Caco-2 (cell line): ENCODE results near the gene NPLOC4. TPM values are rescaled to one million over a fixed set of nuclear protein-coding genes. Genes with fewer than 3 reads are reported as not detected.

ENCODE experiments used
- BruUV-seq: library from RNA; stranded (reverse); fragments of 400-500 nt; replicated peaks from 2 replicates; lab custom pipeline; 2021; lab: Mats Ljungman, UMichigan
- CTCF ChIA-PET: fragments of 300-600 bp; sonication (Branson Sonifier 250); formaldehyde crosslinking; loops from one replicate; lab custom pipeline; 2022; ENCODE audit warnings: antibody characterized with exemption; lab: Charles Lee
- POLR2A ChIA-PET: fragments of 300-600 bp; sonication (Branson Sonifier 250); formaldehyde crosslinking; loops from one replicate; lab custom pipeline; 2022; ENCODE audit warnings: antibody characterized with exemption; lab: Charles Lee
- DNase-seq, 2 experiments: peaks; one replicate each; pipeline versions ENCODE4 v3.0.0 to v3.0.0-alpha.2; 2020 to 2022
- H3K27me3 ChIP-seq: replicated peaks from 2 replicates; pipeline ENCODE4 v1.6.0; 2011; ENCODE audit warnings: low read length; ENCODE audit not compliant: control insufficient read depth, insufficient read depth
- H3K36me3 ChIP-seq: 2 replicates; pipeline ENCODE4 v1.5.1; 2011; ENCODE audit warnings: low read length; ENCODE audit not compliant: control insufficient read depth, insufficient read depth
- H3K4me1 ChIP-seq: fragments of 250-450 bp; sonication (Bioruptor Pico); 2 replicates; pipeline ENCODE4 v1.5.1; 2020; ENCODE audit warnings: mild to moderate bottlenecking
- H3K4me3 ChIP-seq: 2 replicates; pipeline ENCODE4 v1.5.1; 2011; ENCODE audit warnings: low read depth, mild to moderate bottlenecking, control low read depth, low read length
- H3K9me3 ChIP-seq: fragments of 250-450 bp; sonication (Bioruptor Pico); 2 replicates; pipeline ENCODE4 v1.5.1; 2020; ENCODE audit warnings: mild to moderate bottlenecking, moderate library complexity
- H3K27ac Mint-ChIP-seq: one replicate; pipeline ENCODE4 v1.8.0; 2022; ENCODE audit warnings: mixed read lengths; ENCODE audit not compliant: unreplicated experiment
- H3K27me3 Mint-ChIP-seq: one replicate; pipeline ENCODE4 v1.8.0; 2022; ENCODE audit warnings: mixed read lengths; ENCODE audit not compliant: insufficient read depth, unreplicated experiment
- H3K36me3 Mint-ChIP-seq: one replicate; pipeline ENCODE4 v1.8.0; 2022; ENCODE audit warnings: mild to moderate bottlenecking, mixed read lengths; ENCODE audit not compliant: insufficient read depth, unreplicated experiment
- H3K4me1 Mint-ChIP-seq: one replicate; pipeline ENCODE4 v1.8.0; 2022; ENCODE audit warnings: low read depth, mixed read lengths; ENCODE audit not compliant: unreplicated experiment
- H3K4me3 Mint-ChIP-seq: one replicate; pipeline ENCODE4 v1.8.0; 2022; ENCODE audit warnings: mild to moderate bottlenecking, moderate library complexity, mixed read lengths; ENCODE audit not compliant: unreplicated experiment
- H3K9me3 Mint-ChIP-seq: one replicate; pipeline ENCODE4 v1.8.0; 2022; ENCODE audit warnings: mixed read lengths; ENCODE audit not compliant: unreplicated experiment
- intact Hi-C: fragments of 100-400 bp; cut with micrococcal nuclease; formaldehyde crosslinking; loops from one replicate; pipeline ENCODE4 v1.10.0; 2022; ENCODE audit not compliant: unreplicated experiment
- total RNA-seq: library from RNA; stranded (reverse); gene quantifications from 2 replicates; pipeline ENCODE4 v1.2.3, GENCODE V29; 2022
- TF ChIP-seq, protein P1 (sequence below), 2 experiments: fragments of 200-600 bp in 1 of 2; IDR thresholded peaks; 1 replicate in 1 of 2; 2 replicates in 1 of 2; pipeline versions ENCODE4 v1.5.1 to v1.8.0; 2011 to 2022; ENCODE audit warnings: antibody characterized with exemption in 1 of 2, control low read depth in 1 of 2, inconsistent platforms in 1 of 2, low read depth in 1 of 2, low read length in 1 of 2, mild to moderate bottlenecking in 1 of 2, moderate library complexity in 1 of 2; ENCODE audit not compliant: insufficient read depth in 1 of 2, severe bottlenecking in 1 of 2, unreplicated experiment in 1 of 2

NPLOC4 gene
- total RNA-seq, 1 experiment from 2014 or later: 139 TPM

DNA sequence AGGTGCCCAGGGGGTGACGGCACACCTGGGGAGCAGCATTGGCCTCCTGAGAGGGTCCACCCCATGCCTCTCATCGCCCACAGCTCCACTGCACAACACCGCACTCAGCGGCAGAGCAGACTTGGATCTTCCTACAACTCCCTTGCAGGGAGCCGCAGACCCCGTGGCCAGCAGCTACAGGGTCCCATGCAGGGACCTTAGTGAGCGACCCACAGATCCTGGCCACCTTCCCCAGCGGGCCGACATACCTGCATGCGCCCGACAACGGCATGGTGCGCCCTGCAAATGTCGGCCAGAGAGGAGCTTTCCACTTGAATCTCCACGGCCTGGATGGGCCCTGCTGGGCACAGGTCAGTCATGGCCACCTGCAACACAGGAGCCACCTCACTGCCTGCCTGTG lies 93.2 kb downstream of the NPLOC4 start:
- H3K4me1 Mint-ChIP-seq: no peaks in the 10 kb centered on the region
- POLR2A ChIA-PET: interaction anchor here (0.9 kb wide), 1 partner anchor 9 kb away, joined by 4 read pairs; the partner anchor contains the start of gene FAAP100
- Histone ChIP-seq H3K9me3 (no peaks in the 10 kb centered on the region), H3K4me3 (no peak overlapping the region), H3K27me3 (no peaks in the 10 kb centered on the region), H3K4me1 (no peaks in the 10 kb centered on the region), H3K36me3 (peaks cover 1% of the 10 kb centered on the region)
- H3K9me3 Mint-ChIP-seq: no peaks in the 10 kb centered on the region
- DNase-seq: no peak
- no peaks in the 10 kb centered on the region for H3K27me3 Mint-ChIP-seq
- CTCF ChIA-PET: no interaction called here
- no peak overlapping the region for H3K4me3 Mint-ChIP-seq
- peaks cover 38% of the 10 kb centered on the region for H3K36me3 Mint-ChIP-seq
- BruUV-seq: no TSS peak
- TF ChIP-seq, protein P1, sequence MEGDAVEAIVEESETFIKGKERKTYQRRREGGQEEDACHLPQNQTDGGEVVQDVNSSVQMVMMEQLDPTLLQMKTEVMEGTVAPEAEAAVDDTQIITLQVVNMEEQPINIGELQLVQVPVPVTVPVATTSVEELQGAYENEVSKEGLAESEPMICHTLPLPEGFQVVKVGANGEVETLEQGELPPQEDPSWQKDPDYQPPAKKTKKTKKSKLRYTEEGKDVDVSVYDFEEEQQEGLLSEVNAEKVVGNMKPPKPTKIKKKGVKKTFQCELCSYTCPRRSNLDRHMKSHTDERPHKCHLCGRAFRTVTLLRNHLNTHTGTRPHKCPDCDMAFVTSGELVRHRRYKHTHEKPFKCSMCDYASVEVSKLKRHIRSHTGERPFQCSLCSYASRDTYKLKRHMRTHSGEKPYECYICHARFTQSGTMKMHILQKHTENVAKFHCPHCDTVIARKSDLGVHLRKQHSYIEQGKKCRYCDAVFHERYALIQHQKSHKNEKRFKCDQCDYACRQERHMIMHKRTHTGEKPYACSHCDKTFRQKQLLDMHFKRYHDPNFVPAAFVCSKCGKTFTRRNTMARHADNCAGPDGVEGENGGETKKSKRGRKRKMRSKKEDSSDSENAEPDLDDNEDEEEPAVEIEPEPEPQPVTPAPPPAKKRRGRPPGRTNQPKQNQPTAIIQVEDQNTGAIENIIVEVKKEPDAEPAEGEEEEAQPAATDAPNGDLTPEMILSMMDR (IDR thresholded peaks at IDR 0.05; ENCODE audit: insufficient read depth in 1 of 2, low read depth in 1 of 2, low read length in 1 of 2, severe bottlenecking in 1 of 2, unreplicated experiment in 1 of 2): no peak
- no peak overlapping the region for H3K27ac Mint-ChIP-seq
- intact Hi-C loops: no loop called here

DNA sequence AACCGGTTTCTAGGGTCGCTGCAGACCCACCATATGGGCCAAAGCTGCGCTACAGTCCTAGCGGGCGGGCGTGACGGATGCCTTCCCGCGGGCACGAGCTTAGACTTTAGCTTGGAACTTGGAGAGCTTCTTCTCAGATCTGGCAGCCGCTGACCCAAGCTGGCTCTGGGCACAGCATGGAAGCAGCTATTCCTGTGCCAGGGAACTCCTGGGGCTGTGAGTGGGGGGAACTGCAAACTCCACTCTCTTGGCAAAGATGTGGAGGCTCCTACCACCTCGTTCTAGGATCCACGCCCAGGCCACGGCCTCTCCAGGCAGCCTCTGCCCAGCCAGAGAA lies 93.6 kb downstream of the NPLOC4 start:
- no peaks in the 10 kb centered on the region for H3K9me3 ChIP-seq
- ChIA-PET CTCF (interaction anchor here (0.6 kb wide), 1 partner anchor 131 kb away, joined by 5 read pairs; no protein-coding TSS in a partner anchor), POLR2A (interaction anchor here (0.9 kb wide), 1 partner anchor 9 kb away, joined by 4 read pairs; the partner anchor contains the start of gene FAAP100)
- no peak overlapping the region for H3K4me3 ChIP-seq
- no peak overlapping the region for H3K4me3 Mint-ChIP-seq
- TF ChIP-seq, protein P1 (IDR thresholded peaks at IDR 0.05; ENCODE audit: insufficient read depth in 1 of 2, low read depth in 1 of 2, low read length in 1 of 2, severe bottlenecking in 1 of 2, unreplicated experiment in 1 of 2): no peak
- BruUV-seq: no TSS peak
- no peaks in the 10 kb centered on the region for H3K9me3 Mint-ChIP-seq
- peaks cover 1% of the 10 kb centered on the region for H3K36me3 ChIP-seq
- H3K27me3 ChIP-seq: no peaks in the 10 kb centered on the region
- H3K4me1 Mint-ChIP-seq: no peaks in the 10 kb centered on the region
- H3K4me1 ChIP-seq: no peaks in the 10 kb centered on the region
- DNase-seq: no peak
- H3K27me3 Mint-ChIP-seq: no peaks in the 10 kb centered on the region
- H3K36me3 Mint-ChIP-seq: peaks cover 34% of the 10 kb centered on the region
- intact Hi-C loops: no loop called here
- H3K27ac Mint-ChIP-seq: no peak overlapping the region

DNA sequence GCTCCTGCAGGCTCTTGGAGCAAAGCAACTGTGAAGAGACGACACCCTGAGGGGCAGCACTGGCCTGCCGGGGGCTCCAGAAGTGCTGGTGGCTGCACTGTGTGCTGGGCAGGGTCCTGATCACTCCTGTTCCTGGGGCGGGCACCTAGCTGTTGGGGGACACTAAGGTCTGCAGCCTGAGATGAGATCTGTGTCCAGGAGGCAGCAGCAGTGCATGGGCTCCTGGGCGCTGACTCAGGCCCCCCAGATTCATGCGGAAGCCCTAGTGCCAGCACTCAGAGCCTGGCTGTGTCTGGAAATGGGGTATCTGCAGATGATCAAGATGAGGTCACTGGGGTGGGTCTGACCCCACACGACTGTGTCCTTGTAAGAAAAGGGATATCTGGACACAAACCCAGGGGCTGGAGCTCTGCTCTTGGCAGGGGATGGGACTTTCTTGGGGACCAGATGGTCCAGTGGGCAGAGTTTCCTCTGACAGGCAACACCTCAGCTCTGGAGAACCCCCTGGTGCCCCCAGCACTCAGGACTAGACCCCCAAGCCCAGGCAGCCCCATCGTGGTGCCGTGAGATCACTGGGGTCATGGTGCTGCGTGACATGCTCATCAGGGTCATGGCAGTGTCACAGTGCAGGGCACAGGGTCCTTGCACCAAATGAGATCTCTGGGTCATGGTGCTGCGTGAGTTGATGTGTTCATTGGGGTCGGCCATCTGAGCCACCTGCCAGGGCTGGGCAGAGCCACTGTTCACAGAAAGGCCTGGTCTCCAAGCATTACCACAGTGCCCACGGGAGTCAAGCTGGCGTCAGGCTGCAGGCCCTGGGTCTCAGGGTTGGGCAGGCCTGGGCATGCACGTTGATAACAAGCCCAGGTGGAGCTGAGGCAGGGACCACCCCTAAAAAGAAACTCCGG lies 94.2 kb downstream of the NPLOC4 start:
- intact Hi-C loops: no loop called here
- H3K27ac Mint-ChIP-seq: no peak overlapping the region
- POLR2A ChIA-PET: interaction anchor here (0.9 kb wide), 1 partner anchor 10 kb away, joined by 4 read pairs; the partner anchor contains the start of gene FAAP100
- H3K4me3 Mint-ChIP-seq: no peak overlapping the region
- no peak for DNase-seq
- H3K9me3 Mint-ChIP-seq: no peaks in the 10 kb centered on the region
- TF ChIP-seq, protein P1 (IDR thresholded peaks at IDR 0.05; ENCODE audit: insufficient read depth in 1 of 2, low read depth in 1 of 2, low read length in 1 of 2, severe bottlenecking in 1 of 2, unreplicated experiment in 1 of 2): no peak
- H3K4me1 Mint-ChIP-seq: no peaks in the 10 kb centered on the region
- no TSS peak for BruUV-seq
- Histone ChIP-seq H3K36me3 (peaks cover 1% of the 10 kb centered on the region), H3K4me1 (no peaks in the 10 kb centered on the region), H3K27me3 (no peaks in the 10 kb centered on the region), H3K9me3 (no peaks in the 10 kb centered on the region), H3K4me3 (no peak overlapping the region)
- no peaks in the 10 kb centered on the region for H3K27me3 Mint-ChIP-seq
- CTCF ChIA-PET: interaction anchor here (0.6 kb wide), 1 partner anchor 132 kb away, joined by 5 read pairs; no protein-coding TSS in a partner anchor
- H3K36me3 Mint-ChIP-seq: peaks cover 34% of the 10 kb centered on the region
